Endothelial cell of umbilical vein (primary cell): ENCODE results near the gene OTUD3. TPM values are rescaled to one million over a fixed set of nuclear protein-coding genes. Genes with fewer than 3 reads are reported as not detected.

ENCODE experiments used
- BruUV-seq: library from RNA; stranded (reverse); fragments of 400-500 nt; replicated peaks from 2 replicates; lab custom pipeline; 2021; lab: Mats Ljungman, UMichigan
- CTCF ChIA-PET: fragments of 300-600, 350-600 bp; sonication (Branson Sonifier 250); formaldehyde crosslinking; loops from one replicate; lab custom pipeline; 2021; ENCODE audit warnings: antibody characterized with exemption, inconsistent platforms; lab: Charles Lee
- POLR2A ChIA-PET: fragments of 300-600, 350-600 bp; sonication (Branson Sonifier 250); formaldehyde crosslinking; loops from one replicate; lab custom pipeline; 2021; ENCODE audit warnings: antibody characterized with exemption, inconsistent platforms; lab: Charles Lee
- DNase-seq: peaks from one replicate; pipeline ENCODE4 v3.0.0-alpha.2; 2011; ENCODE audit warnings: low read depth, low spot score
- FAIRE-seq: peaks from 2 replicates; lab custom pipeline; 2011; peaks lifted over from hg19 to GRCh38; lab: Jason Lieb, UNC
- H2AFZ ChIP-seq: 2 replicates; pipeline ENCODE4 v1.6.0; 2012; ENCODE audit warnings: low read depth, low read length, control low read depth, inconsistent platforms
- H3K27ac ChIP-seq: 2 replicates; pipeline ENCODE4 v1.5.1; 2011; ENCODE audit warnings: low read depth, mild to moderate bottlenecking, control low read depth, low read length, moderate library complexity; ENCODE audit not compliant: insufficient read depth
- H3K27me3 ChIP-seq, 2 experiments: 2 replicates each; pipeline versions ENCODE4 v1.6.0 to v1.6.1; 2011; ENCODE audit warnings: low read length in 2 of 2, mixed read lengths in 1 of 2; ENCODE audit not compliant: control insufficient read depth in 2 of 2, insufficient read depth in 2 of 2
- H3K36me3 ChIP-seq, 2 experiments: 2 replicates in 1 of 2; 3 replicates in 1 of 2; pipeline ENCODE4 v1.5.1; 2011; ENCODE audit warnings: low read length in 2 of 2, mild to moderate bottlenecking in 1 of 2, moderate library complexity in 1 of 2; ENCODE audit not compliant: control insufficient read depth in 2 of 2, insufficient read depth in 2 of 2; ENCODE audit errors: extremely low read depth in 1 of 2
- H3K4me1 ChIP-seq: 3 replicates; pipeline ENCODE4 v1.5.1; 2011; ENCODE audit warnings: mild to moderate bottlenecking, low read length; ENCODE audit not compliant: control insufficient read depth, insufficient read depth; ENCODE audit errors: extremely low read depth
- H3K4me2 ChIP-seq: 2 replicates; pipeline ENCODE4 v1.6.1; 2011; ENCODE audit warnings: low read length, control low read depth, mixed read lengths; ENCODE audit not compliant: insufficient read depth
- H3K4me3 ChIP-seq, 3 experiments: fragments of 200-600 bp in 1 of 3; sonication (generic), shearing (Covaris generic) in 1 of 3; replicated peaks in 1 of 3; 2 replicates each; pipeline ENCODE4 v1.5.1; 2011 to 2016; ENCODE audit warnings: control low read depth in 3 of 3, low read length in 3 of 3, mild to moderate bottlenecking in 2 of 3, inconsistent platforms in 1 of 3, low read depth in 1 of 3, moderate library complexity in 1 of 3; ENCODE audit not compliant: insufficient read depth in 1 of 3
- H3K79me2 ChIP-seq: 2 replicates; pipeline ENCODE4 v1.6.0; 2012; ENCODE audit warnings: low read length, inconsistent platforms; ENCODE audit not compliant: control insufficient read depth, insufficient read depth
- H3K9ac ChIP-seq: replicated peaks from 2 replicates; pipeline ENCODE3; 2011; ENCODE audit warnings: low read length, control low read depth; ENCODE audit not compliant: insufficient read depth; ENCODE audit errors: extremely low read depth
- H3K9me1 ChIP-seq: replicated peaks from 3 replicates; pipeline ENCODE4 v1.6.0; 2011; ENCODE audit warnings: mild to moderate bottlenecking, low read length; ENCODE audit not compliant: control insufficient read depth, insufficient read depth; ENCODE audit errors: extremely low read depth
- H3K9me3 ChIP-seq: replicated peaks from 2 replicates; pipeline ENCODE4 v1.5.1; 2012; ENCODE audit warnings: low read length, inconsistent platforms; ENCODE audit not compliant: control insufficient read depth, insufficient read depth
- H4K20me1 ChIP-seq: replicated peaks from 2 replicates; pipeline ENCODE3; 2011; ENCODE audit warnings: mild to moderate bottlenecking, low read length; ENCODE audit not compliant: control insufficient read depth, insufficient read depth; ENCODE audit errors: extremely low read depth
- EZH2 ChIP-seq: IDR thresholded peaks from 2 replicates; pipeline ENCODE4 v1.6.1; 2012; ENCODE audit warnings: borderline replicate concordance, low read depth, mild to moderate bottlenecking, moderate library complexity, low read length, inconsistent platforms; ENCODE audit not compliant: severe bottlenecking
- FOS ChIP-seq: IDR thresholded peaks from 2 replicates; pipeline ENCODE4 v1.6.1; 2011; ENCODE audit warnings: mild to moderate bottlenecking, low read length, moderate library complexity, borderline replicate concordance; ENCODE audit not compliant: insufficient read depth
- GATA2 ChIP-seq: IDR thresholded peaks from 2 replicates; pipeline ENCODE4 v1.7.0; 2011; ENCODE audit warnings: low read depth, mild to moderate bottlenecking, moderate library complexity, mixed read lengths, low read length; ENCODE audit not compliant: insufficient read length, insufficient read depth
- MYC ChIP-seq: IDR thresholded peaks from one replicate; pipeline ENCODE4 v1.6.1; 2011; ENCODE audit warnings: mild to moderate bottlenecking, low read depth, low read length
- POLR2A ChIP-seq: IDR thresholded peaks from 2 replicates; pipeline ENCODE4 v1.6.1; 2012; ENCODE audit warnings: low read depth, mild to moderate bottlenecking, control low read depth, low read length
- dilution Hi-C: fragments of 300-500 bp; cut with MboI; formaldehyde crosslinking; loops from one replicate; pipeline ENCODE4 v1.15.0; 2019; ENCODE audit warnings: low sequenced_read_pairs; ENCODE audit not compliant: extremely low pct_ligation_motif_present
- intact Hi-C: fragments of 100-400 bp; cut with micrococcal nuclease; formaldehyde crosslinking; loops from one replicate; pipeline ENCODE4 v1.10.0; 2022
- polyA plus RNA-seq, 4 experiments: library from polyadenylated mRNA; depleted of rRNA in 3 of 4; stranded (reverse) in 3 of 4; unstranded in 1 of 4; fragments of >200 nt; gene quantifications; 2 replicates each; pipeline versions ENCODE4 v1.2.1 to v1.2.3, GENCODE V29; 2011 to 2012; ENCODE audit warnings: missing spikeins in 1 of 4
- total RNA-seq: library from RNA; stranded (reverse); gene quantifications from 2 replicates; pipeline ENCODE4 v1.2.3, GENCODE V29; 2021
- TF ChIP-seq, protein P1 (sequence below): IDR thresholded peaks from 2 replicates; pipeline ENCODE4 v1.6.1; 2011; ENCODE audit not compliant: insufficient read depth, insufficient read length
- TF ChIP-seq, protein P2 (sequence below), 2 donors: IDR thresholded peaks; 1 replicate in 1 of 2; 2 replicates in 1 of 2; pipeline ENCODE4 v1.5.1; 2011; ENCODE audit warnings: low read length in 2 of 2, mild to moderate bottlenecking in 2 of 2, moderate library complexity in 2 of 2, control low read depth in 1 of 2, inconsistent platforms in 1 of 2, low read depth in 1 of 2; ENCODE audit not compliant: insufficient read depth in 1 of 2; ENCODE audit errors: extremely low read depth in 1 of 2

OTUD3 gene
- total and polyA plus RNA-seq, 2 donors (not counting 3 experiments of a cell fraction or from before 2014, with no cell fraction given) = 3.1 to 10.6 TPM

DNA sequence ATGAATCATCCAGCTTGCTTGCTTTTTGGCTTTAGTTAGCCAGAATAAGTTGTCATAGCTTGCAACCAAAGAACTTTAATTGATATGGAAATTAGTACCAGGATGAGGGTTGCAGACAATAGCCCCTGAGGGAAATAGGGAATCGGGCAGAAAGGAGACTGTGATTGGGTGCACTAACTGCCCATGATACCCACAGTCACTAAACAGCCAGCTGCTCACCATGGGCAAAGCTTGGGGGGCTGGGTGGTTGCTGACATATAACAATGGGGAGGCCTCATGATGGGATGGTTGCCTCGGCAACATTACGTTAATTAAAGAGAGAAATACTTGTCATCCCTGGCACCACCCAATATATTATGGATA, 59.0 kb downstream of the OTUD3 start:
- Histone ChIP-seq H3K4me2 (no peak overlapping the region), H3K9me1 (no peaks in the 10 kb centered on the region), H3K27me3 (no peaks in the 10 kb centered on the region), H3K4me3 (no peak overlapping the region), H3K36me3 (no peaks in the 10 kb centered on the region), H3K4me1 (no peaks in the 10 kb centered on the region), H3K27ac (no peak overlapping the region), H3K9ac (no peak overlapping the region), H3K9me3 (no peaks in the 10 kb centered on the region), H4K20me1 (no peaks in the 10 kb centered on the region), H2AFZ (no peak overlapping the region), H3K79me2 (no peaks in the 10 kb centered on the region)
- dilution Hi-C loops = no loop called here
- ChIA-PET CTCF (interaction anchor here (0.5 kb wide), 1 partner anchor 402 kb away, joined by 3 read pairs; no protein-coding TSS in a partner anchor), POLR2A (no interaction called here)
- no peak for TF ChIP-seq POLR2A
- TF ChIP-seq, protein P1, sequence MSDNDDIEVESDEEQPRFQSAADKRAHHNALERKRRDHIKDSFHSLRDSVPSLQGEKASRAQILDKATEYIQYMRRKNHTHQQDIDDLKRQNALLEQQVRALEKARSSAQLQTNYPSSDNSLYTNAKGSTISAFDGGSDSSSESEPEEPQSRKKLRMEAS = no peak
- no peak for TF ChIP-seq EZH2
- intact Hi-C loops = no loop called here
- no TSS peak for BruUV-seq
- FAIRE-seq (no peak), DNase-seq (no peak)

DNA sequence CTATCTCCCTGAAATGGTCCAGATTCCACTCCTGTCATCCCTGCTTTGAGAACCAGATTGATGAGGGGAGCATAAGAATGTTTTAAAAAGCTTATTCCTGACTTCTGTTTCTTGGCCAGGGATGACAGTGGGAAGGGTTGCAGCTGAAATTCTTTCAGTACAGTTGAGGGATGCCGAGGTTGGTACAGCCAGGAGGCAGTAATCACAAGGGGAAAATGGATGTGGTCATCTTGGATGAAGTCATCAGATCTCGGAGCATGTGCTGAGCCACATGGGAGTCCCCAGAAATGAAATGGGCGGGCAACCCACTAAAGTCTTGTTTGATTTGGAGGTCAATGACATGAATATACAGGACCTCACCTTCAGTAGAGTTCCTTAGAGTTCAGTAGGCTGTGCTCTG, 59.9 kb downstream of the OTUD3 start:
- Histone ChIP-seq H4K20me1 (no peaks in the 10 kb centered on the region), H3K79me2 (no peaks in the 10 kb centered on the region), H3K36me3 (no peaks in the 10 kb centered on the region), H3K4me3 (no peak overlapping the region), H3K4me1 (no peaks in the 10 kb centered on the region), H3K27ac (no peak overlapping the region), H3K27me3 (no peaks in the 10 kb centered on the region), H3K4me2 (no peak overlapping the region), H3K9me3 (no peaks in the 10 kb centered on the region), H2AFZ (no peak overlapping the region), H3K9ac (no peak overlapping the region), H3K9me1 (no peaks in the 10 kb centered on the region)
- no peak for FAIRE-seq
- no peak for DNase-seq
- CTCF ChIA-PET = no interaction called here
- TF ChIP-seq, protein P2, sequence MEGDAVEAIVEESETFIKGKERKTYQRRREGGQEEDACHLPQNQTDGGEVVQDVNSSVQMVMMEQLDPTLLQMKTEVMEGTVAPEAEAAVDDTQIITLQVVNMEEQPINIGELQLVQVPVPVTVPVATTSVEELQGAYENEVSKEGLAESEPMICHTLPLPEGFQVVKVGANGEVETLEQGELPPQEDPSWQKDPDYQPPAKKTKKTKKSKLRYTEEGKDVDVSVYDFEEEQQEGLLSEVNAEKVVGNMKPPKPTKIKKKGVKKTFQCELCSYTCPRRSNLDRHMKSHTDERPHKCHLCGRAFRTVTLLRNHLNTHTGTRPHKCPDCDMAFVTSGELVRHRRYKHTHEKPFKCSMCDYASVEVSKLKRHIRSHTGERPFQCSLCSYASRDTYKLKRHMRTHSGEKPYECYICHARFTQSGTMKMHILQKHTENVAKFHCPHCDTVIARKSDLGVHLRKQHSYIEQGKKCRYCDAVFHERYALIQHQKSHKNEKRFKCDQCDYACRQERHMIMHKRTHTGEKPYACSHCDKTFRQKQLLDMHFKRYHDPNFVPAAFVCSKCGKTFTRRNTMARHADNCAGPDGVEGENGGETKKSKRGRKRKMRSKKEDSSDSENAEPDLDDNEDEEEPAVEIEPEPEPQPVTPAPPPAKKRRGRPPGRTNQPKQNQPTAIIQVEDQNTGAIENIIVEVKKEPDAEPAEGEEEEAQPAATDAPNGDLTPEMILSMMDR (IDR thresholded peaks at IDR 0.05; ENCODE audit: extremely low read depth in 1 of 2, insufficient read depth in 1 of 2, low read depth in 1 of 2, low read length in 2 of 2) = no peak
- TF ChIP-seq FOS (no peak), EZH2 (no peak), MYC (no peak), GATA2 (no peak)
- intact Hi-C loops (no loop called here), dilution Hi-C loops (no loop called here)
- BruUV-seq = no TSS peak
- POLR2A ChIA-PET = no interaction called here
